NB4 (cell line): ENCODE measurements around the gene SLC25A33.

ENCODE experiments used
- DNase-seq: peaks from one replicate; pipeline ENCODE4 v3.0.0; 2010; ENCODE audit warnings: low read depth
- H3K4me3 ChIP-seq: one replicate; pipeline ENCODE4 v1.5.1; 2011; ENCODE audit warnings: mild to moderate bottlenecking, low read depth, low read length, moderate library complexity
- CTCF ChIP-seq: IDR thresholded peaks from one replicate; pipeline ENCODE4 v1.5.1; 2012; ENCODE audit warnings: low read depth, low read length
- MYC ChIP-seq: IDR thresholded peaks from 2 replicates; pipeline ENCODE4 v1.6.1; 2011; ENCODE audit warnings: low read depth, low read length
- POLR2A ChIP-seq: IDR thresholded peaks from 2 replicates; pipeline ENCODE4 v1.6.1; 2011; ENCODE audit warnings: mild to moderate bottlenecking; ENCODE audit not compliant: insufficient read length; ENCODE audit errors: extremely low read depth
- TF ChIP-seq, protein P1 (sequence below): IDR thresholded peaks from 2 replicates; pipeline ENCODE4 v1.6.1; 2011; ENCODE audit warnings: low read depth, low read length

SLC25A33 gene

DNA sequence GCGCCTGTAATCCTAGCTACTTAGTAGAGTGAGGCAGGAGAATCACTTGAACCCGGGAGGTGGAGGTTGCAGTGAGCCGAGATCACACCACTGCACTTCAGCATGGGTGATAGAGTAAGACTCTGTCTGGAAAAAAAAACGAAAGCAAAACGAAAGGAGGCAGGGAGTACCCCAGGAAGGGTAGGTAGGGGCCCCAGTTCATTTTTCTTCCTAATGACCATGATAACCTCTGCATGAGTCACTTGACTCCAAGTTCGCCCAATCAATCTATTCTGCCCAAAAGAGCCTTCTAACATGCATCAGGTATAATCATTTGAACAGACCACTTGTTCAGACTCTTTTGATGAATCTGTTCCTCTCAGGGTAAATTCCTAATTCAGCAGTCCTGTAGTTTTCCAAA is 36.2 kb downstream of the SLC25A33 start:
- TF ChIP-seq MYC (no peak), POLR2A (no peak), CTCF (no peak)
- TF ChIP-seq, protein P1, sequence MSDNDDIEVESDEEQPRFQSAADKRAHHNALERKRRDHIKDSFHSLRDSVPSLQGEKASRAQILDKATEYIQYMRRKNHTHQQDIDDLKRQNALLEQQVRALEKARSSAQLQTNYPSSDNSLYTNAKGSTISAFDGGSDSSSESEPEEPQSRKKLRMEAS, result no peak
- H3K4me3 ChIP-seq, result no peak overlapping the region
- no peak for DNase-seq

DNA sequence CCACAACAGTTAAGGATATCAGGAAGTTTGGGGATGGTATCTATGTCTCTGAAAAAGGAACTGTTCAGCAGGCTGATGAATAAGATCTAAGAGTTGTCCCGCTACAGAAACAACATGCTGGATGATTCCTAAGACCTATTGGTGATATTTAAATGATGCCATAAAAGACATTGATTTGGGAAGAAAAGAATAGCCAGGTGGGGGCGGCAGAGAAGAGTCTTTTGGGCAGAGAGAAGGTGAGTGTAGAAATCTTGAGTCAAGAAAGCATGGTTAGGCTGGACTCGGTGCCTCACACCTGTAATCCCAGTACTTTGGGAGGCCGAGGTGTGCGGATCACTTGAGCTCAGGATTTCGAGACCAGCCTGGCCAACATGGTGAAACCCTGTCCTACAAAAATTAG is 37.6 kb downstream of the SLC25A33 start:
- H3K4me3 ChIP-seq, result no peak overlapping the region
- no peak for DNase-seq
- TF ChIP-seq, protein P1, result no peak
- TF ChIP-seq MYC, result no peak
- TF ChIP-seq POLR2A, result no peak
- TF ChIP-seq CTCF, result no peak

DNA sequence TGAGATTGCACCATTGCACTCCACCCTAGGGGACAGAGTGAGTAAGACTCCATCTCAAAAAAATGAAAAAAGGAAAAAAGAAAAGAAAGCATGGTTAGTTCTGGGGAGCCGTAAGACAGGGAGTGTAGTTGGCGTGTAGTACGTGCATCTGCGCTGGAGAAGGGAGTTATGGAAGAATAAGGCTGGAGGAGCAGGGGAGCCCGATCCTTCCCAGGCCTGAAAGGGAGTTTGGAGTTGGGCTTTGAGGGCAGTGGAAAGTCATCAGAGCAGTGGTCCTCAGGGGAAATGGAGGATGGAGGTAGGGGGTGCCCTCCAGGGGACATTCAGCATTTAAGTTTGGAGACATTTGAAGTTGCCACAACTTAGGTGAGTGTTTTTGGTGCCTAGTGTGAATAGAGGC is 38.2 kb downstream of the SLC25A33 start:
- no peak for DNase-seq
- TF ChIP-seq CTCF, result no peak
- no peak for TF ChIP-seq MYC
- TF ChIP-seq, protein P1, result no peak
- no peak for TF ChIP-seq POLR2A
- no peak overlapping the region for H3K4me3 ChIP-seq

- DNase-seq, result no peak
- TF ChIP-seq MYC (no peak), POLR2A (no peak), CTCF (no peak)
- TF ChIP-seq, protein P1, result no peak
- no peak overlapping the region for H3K4me3 ChIP-seq
Observed at GRCh38 chr1:9580942-9581341, 41.7 kb downstream of the SLC25A33 start.

GRCh38 chr1:9586147-9586766 is 47.0 kb downstream of the SLC25A33 start:
- no peak for TF ChIP-seq MYC
- TF ChIP-seq POLR2A, result no peak
- TF ChIP-seq CTCF, result no peak
- TF ChIP-seq, protein P1, result no peak

DNA sequence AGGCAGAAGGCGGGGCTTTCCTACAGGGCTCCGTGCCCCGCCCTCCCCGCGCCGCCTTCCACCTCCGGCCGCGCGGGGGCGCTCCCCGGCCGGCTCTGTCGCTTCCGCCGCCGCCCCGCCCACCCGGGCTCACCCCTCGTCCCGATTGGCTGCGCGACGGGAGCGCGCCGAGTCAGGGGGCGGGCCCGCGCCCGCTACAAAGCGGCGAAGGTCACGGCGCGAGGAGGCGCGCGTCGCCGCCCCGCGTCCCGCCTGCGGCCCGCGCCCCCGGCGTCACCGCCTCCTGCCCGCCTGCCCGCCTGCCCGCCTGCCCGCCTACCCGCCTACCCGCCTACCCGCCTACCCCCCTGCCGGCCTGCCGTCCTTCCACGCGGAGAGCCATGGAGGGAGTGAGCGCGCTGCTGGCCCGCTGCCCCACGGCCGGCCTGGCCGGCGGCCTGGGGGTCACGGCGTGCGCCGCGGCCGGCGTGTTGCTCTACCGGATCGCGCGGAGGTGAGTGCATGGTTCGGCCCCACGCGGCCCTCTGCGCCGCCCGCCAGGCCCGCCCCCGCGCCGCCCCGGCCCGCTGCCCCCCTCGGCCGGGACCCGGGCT is 49.4 kb downstream of the SLC25A33 start, which contains the start of gene TMEM201:
TSS of gene TMEM201 (plus strand) at position 361 of the 593 bp plus-strand sequence. CDS start at position 381, 20 bp downstream.
- H3K4me3 ChIP-seq, result peak within 1 kb of the TSS; percentile 87
- TF ChIP-seq CTCF (no peak), POLR2A (peak; percentile 50), MYC (peak; percentile 29; the same call in 1 of the 2 replicates)
- TF ChIP-seq, protein P1, result 0 out of 2 replicates have a peak, but pooled peaks have one; percentile 11
- peak; percentile 92 for DNase-seq

More at GRCh38 chr1:9586147-9586766, 47.0 kb downstream of the SLC25A33 start:
- no peak overlapping the region for H3K4me3 ChIP-seq
- DNase-seq, result no peak
